GM23248 (cell line): Measurements from ENCODE around the gene CLMP. TPM values are rescaled to one million over a fixed set of nuclear protein-coding genes. Genes with fewer than 3 reads are reported as not detected.
A peak's percentile ranks its signal among the peaks of the same experiment; 100 is the strongest.

Experiments
- DNase-seq: peaks from one replicate; pipeline ENCODE4 v3.0.0-alpha.2; 2015
- H2AFZ ChIP-seq: fragments of 200-600 bp; sonication (generic); 2 replicates; pipeline ENCODE4 v1.6.1; 2016; ENCODE audit warnings: antibody characterized with exemption
- H3F3A ChIP-seq: fragments of 200-600 bp; sonication (generic); 2 replicates; pipeline ENCODE4 v1.6.1; 2016; ENCODE audit warnings: mild to moderate bottlenecking, antibody characterized with exemption, mixed run types; ENCODE audit not compliant: insufficient read depth
- H3K27ac ChIP-seq: fragments of 200-600 bp; sonication (generic); 2 replicates; pipeline ENCODE4 v1.5.1; 2016; ENCODE audit warnings: mild to moderate bottlenecking
- H3K27me3 ChIP-seq: fragments of 200-600 bp; sonication (generic); replicated peaks from 2 replicates; pipeline ENCODE4 v1.6.1; 2016; ENCODE audit warnings: mild to moderate bottlenecking; ENCODE audit not compliant: insufficient read depth
- H3K36me3 ChIP-seq: fragments of 200-600 bp; sonication (generic); 2 replicates; pipeline ENCODE4 v1.6.1; 2016; ENCODE audit warnings: low read depth, mild to moderate bottlenecking
- H3K4me1 ChIP-seq: fragments of 200-600 bp; sonication (generic); 2 replicates; pipeline ENCODE4 v1.6.1; 2016; ENCODE audit warnings: mild to moderate bottlenecking; ENCODE audit not compliant: insufficient read depth
- H3K4me2 ChIP-seq: fragments of 200-600 bp; sonication (generic); one replicate; pipeline ENCODE4 v1.6.1; 2016; ENCODE audit warnings: mild to moderate bottlenecking; ENCODE audit not compliant: unreplicated experiment
- H3K4me3 ChIP-seq: fragments of 200-600 bp; sonication (generic); 2 replicates; pipeline ENCODE4 v1.5.1; 2016; ENCODE audit warnings: mild to moderate bottlenecking
- H3K79me2 ChIP-seq: fragments of 200-600 bp; sonication (generic); 2 replicates; pipeline ENCODE4 v1.6.1; 2016; ENCODE audit warnings: mild to moderate bottlenecking; ENCODE audit not compliant: insufficient read depth
- H3K9ac ChIP-seq: fragments of 200-600 bp; sonication (generic); 2 replicates; pipeline ENCODE4 v1.6.1; 2016; ENCODE audit warnings: mild to moderate bottlenecking
- H3K9me2 ChIP-seq: fragments of 200-600 bp; sonication (generic); 2 replicates; pipeline ENCODE4 v1.6.1; 2016; ENCODE audit warnings: mixed run types, mild to moderate bottlenecking, moderate library complexity; ENCODE audit not compliant: insufficient read depth
- H3K9me3 ChIP-seq: fragments of 200-600 bp; sonication (generic); one replicate; pipeline ENCODE4 v1.6.1; 2017; ENCODE audit warnings: low read depth
- H4K20me1 ChIP-seq: fragments of 200-600 bp; sonication (generic); 2 replicates; pipeline ENCODE4 v1.6.0; 2016; ENCODE audit not compliant: insufficient read depth
- EZH2 ChIP-seq: fragments of 200-600 bp; sonication (generic); IDR thresholded peaks from 2 replicates; pipeline ENCODE4 v1.6.1; 2018; ENCODE audit warnings: antibody characterized with exemption, mild to moderate bottlenecking; ENCODE audit not compliant: insufficient read depth, poor library complexity, severe bottlenecking
- EZH2phosphoT487 ChIP-seq: fragments of 200-600 bp; sonication (generic); IDR thresholded peaks from 2 replicates; pipeline ENCODE4 v1.6.1; 2018; ENCODE audit warnings: antibody characterized with exemption, moderate library complexity, mild to moderate bottlenecking, low read depth; ENCODE audit not compliant: insufficient read depth
- WGBS, 2 experiments: methylation state at CpG; one replicate each; pipeline ENCODE4 v1.1.6; 2015 to 2017; ENCODE audit warnings: low lambda C conversion rate in 2 of 2, low coverage in 1 of 2; ENCODE audit errors: missing lambda C conversion rate in 2 of 2; 5-methylcytosine and 5-hydroxymethylcytosine counted together
- in situ Hi-C: fragments of 300-500 bp; cut with MboI; formaldehyde crosslinking; loops from 2 replicates; pipeline ENCODE4 v1.15.0; 2020
- polyA plus RNA-seq: library from polyadenylated mRNA; unstranded; fragments of >200 nt; fragmentation: Nextera tagmentation; extraction: Ambion mirVana; gene quantifications from 2 replicates; pipeline ENCODE4 v1.2.1, GENCODE V29; 2016
- total RNA-seq: library from RNA; depleted of rRNA; stranded (reverse); fragments of >200 nt; shearing (Covaris generic); gene quantifications from 2 replicates; pipeline ENCODE4 v1.2.3, GENCODE V29; 2014; rRNA removed

Gene CLMP, protein sequence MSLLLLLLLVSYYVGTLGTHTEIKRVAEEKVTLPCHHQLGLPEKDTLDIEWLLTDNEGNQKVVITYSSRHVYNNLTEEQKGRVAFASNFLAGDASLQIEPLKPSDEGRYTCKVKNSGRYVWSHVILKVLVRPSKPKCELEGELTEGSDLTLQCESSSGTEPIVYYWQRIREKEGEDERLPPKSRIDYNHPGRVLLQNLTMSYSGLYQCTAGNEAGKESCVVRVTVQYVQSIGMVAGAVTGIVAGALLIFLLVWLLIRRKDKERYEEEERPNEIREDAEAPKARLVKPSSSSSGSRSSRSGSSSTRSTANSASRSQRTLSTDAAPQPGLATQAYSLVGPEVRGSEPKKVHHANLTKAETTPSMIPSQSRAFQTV
- total RNA-seq (195 and 215 TPM in 2 replicates), polyA plus RNA-seq (159 and 166 TPM in 2 replicates)

DNA sequence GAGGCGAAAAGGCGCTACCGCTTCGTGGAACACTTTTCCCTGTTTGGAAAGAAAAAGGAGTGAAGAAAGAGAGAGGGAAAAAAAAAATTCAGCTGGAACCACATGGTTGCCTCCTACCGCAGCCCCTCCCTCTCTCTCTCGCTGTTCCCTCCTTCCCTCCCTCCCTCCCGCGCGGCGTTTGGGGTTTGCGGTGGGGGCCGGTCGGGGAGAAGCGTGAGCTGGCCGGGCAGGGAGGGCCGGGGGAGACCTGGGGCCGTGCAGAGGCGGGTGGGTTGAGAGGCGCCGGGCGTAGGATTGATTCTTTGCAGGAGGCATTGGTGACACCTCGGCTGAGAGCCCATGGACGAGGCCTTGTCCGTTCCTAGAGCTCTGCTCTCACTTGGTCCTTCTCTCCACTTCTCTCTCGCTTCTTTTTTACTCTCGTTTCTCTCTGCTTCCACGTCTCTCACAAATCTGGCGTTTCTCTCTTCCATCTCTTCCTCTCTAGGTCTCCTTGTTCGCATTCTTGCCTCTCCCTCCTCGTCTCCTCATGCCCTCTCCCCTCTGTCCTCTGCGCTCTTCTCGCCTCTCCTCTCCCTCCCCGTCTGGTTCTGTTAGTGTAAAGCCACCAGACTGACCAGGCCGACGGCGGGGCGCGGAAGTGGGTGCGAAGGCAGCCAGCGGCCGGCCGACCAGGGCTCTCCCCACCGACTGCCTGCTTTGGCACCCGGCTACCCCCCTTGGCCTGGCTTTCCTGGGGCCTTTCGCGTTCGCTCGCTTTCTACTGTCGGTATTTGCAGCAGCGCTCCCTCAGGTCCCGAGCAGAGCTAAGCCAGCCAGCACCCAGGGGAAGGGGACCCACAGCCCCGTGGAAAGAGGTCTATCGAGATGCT is at the start of gene CLMP:
Gene CLMP, minus strand, starts transcription at position 61 of the 872 bp plus-strand sequence. CDS start 308 bp downstream, outside the sequence.
- Histone ChIP-seq H3K4me2 (peak within 1 kb of the TSS; percentile 99), H3K9ac (peak within 1 kb of the TSS; percentile 94), H3K4me3 (peak within 1 kb of the TSS; percentile 86), H3K36me3 (peaks cover 19% of the 10 kb centered on the region), H3K27ac (peak within 1 kb of the TSS; percentile 93), H3F3A (peaks cover 55% of the 10 kb centered on the region), H2AFZ (peak within 1 kb of the TSS; percentile 38), H3K27me3 (no peaks in the 10 kb centered on the region), H3K4me1 (peaks cover 50% of the 10 kb centered on the region), H3K9me2 (no peaks in the 10 kb centered on the region), H3K79me2 (peaks cover 64% of the 10 kb centered on the region), H4K20me1 (no peaks in the 10 kb centered on the region), H3K9me3 (no peaks in the 10 kb centered on the region)
- DNase-seq = peak; percentile 89
- no peak for TF ChIP-seq EZH2phosphoT487
- no peak for TF ChIP-seq EZH2
- in situ Hi-C loops = no loop called here
- 37 to 65% methylated on average over 30 to 53 of the region's 53 CpGs for WGBS, 2 experiments

DNA sequence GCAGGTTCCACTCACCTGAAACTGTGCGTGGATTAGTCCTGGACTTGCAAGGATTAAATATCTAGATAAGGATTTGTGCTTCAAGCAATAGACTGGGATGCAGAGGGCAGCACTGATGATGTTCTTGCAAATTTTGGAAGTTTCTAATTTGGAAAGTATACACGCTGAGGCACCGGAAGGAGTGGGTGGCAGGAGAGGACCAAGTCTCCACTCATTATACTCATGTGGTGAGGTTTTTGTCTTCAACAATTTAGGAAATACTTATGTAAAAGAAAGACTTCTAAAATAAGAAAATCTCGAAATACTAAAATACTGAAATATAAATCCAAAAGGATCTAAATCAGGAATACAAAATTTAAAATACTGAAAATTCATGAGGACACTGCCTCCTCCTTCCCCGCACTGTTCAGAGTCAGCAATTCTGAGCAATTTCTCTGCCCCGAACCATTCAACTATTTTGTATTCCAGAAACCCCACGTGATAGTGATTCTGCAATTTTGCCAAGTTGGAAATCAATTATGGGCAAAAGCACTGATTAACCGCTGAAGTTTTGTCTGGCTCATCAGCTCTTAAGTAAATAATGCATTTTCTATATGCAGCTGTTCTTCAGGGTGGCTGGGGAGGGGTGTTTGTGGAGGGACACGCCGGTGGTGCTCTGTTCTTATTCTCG is 47.0 kb upstream of the CLMP start:
- Histone ChIP-seq H3K36me3 (no peaks in the 10 kb centered on the region), H3K9me3 (no peaks in the 10 kb centered on the region), H3K27ac (peak overlapping the region; percentile 3; the same call in 1 of the 2 replicates), H3K9ac (peak overlapping the region; percentile 2; the same call in 1 of the 2 replicates), H4K20me1 (no peaks in the 10 kb centered on the region), H3K27me3 (no peaks in the 10 kb centered on the region), H3K9me2 (no peaks in the 10 kb centered on the region), H3K4me3 (no peak overlapping the region), H3F3A (peaks cover 43% of the 10 kb centered on the region), H3K79me2 (peaks cover 9% of the 10 kb centered on the region; the same call in 1 of the 2 replicates), H3K4me1 (peaks cover 46% of the 10 kb centered on the region), H2AFZ (peak overlapping the region; percentile 21; the same call in 1 of the 2 replicates), H3K4me2 (peak overlapping the region; percentile 33)
- DNase-seq = peak; percentile 54
- WGBS, 2 experiments = 60 to 62% methylated on average over 11 of the region's 11 CpGs
- in situ Hi-C loops = no loop called here
- TF ChIP-seq EZH2phosphoT487 (no peak), EZH2 (no peak)

DNA sequence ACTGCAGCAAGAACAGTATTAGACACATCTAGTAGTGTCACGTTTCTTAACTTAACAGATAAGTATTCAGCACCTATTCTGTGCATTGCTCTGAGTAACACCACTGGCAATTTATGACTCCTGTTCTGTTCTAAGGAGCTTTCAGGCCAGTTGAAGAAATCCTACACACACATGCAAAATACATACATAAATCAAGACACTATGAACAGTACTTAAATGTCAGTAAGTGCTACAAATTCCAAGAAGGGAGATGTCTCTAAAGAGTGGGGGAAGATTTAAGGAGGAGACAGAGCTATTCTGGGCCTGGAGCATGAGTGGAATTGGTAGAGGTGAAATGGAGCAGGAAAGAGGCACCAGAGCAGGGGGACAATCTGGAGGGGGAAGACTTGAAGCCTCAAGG is 46.2 kb upstream of the CLMP start:
- H3K27ac ChIP-seq = no peak overlapping the region
- no peak overlapping the region for H3K4me3 ChIP-seq
- 70 to 74% methylated on average over 1 of the region's 1 CpG for WGBS, 2 experiments
- no peaks in the 10 kb centered on the region for H3K36me3 ChIP-seq
- in situ Hi-C loops = no loop called here
- H3K27me3 ChIP-seq = no peaks in the 10 kb centered on the region
- DNase-seq = no peak
- no peak overlapping the region for H2AFZ ChIP-seq
- peaks cover 2% of the 10 kb centered on the region; the same call in 1 of the 2 replicates for H3K79me2 ChIP-seq
- peaks cover 43% of the 10 kb centered on the region for H3F3A ChIP-seq
- no peak for TF ChIP-seq EZH2phosphoT487
- no peak for TF ChIP-seq EZH2
- H3K4me1 ChIP-seq = peaks cover 43% of the 10 kb centered on the region
- H3K4me2 ChIP-seq = no peak overlapping the region
- H3K9ac ChIP-seq = no peak overlapping the region
- H4K20me1 ChIP-seq = no peaks in the 10 kb centered on the region
- H3K9me3 ChIP-seq = no peaks in the 10 kb centered on the region
- H3K9me2 ChIP-seq = no peaks in the 10 kb centered on the region
